Peyer's patch (tissue), 4 donors: ENCODE results near the gene ZDHHC22. TPM values are rescaled to one million over a fixed set of nuclear protein-coding genes. Genes with fewer than 3 reads are reported as not detected.

Experiments
- DNase-seq, 3 donors: peaks; one replicate each; pipeline ENCODE4 v3.0.0-alpha.2; 2017 to 2019
- H3K27ac ChIP-seq, 4 donors: fragments of 200-600 bp; sonication (generic); one replicate each; pipeline ENCODE4 v1.5.1; 2016 to 2019
- H3K27me3 ChIP-seq, 2 donors: fragments of 200-600 bp; sonication (generic); one replicate each; pipeline ENCODE4 v1.5.1; 2019
- H3K36me3 ChIP-seq, 3 donors: fragments of 200-600 bp; sonication (generic); one replicate each; pipeline ENCODE4 v1.5.1; 2016 to 2019
- H3K4me1 ChIP-seq, 4 donors: fragments of 200-600 bp; sonication (generic); one replicate each; pipeline ENCODE4 v1.5.1; 2016 to 2019
- H3K4me3 ChIP-seq, 4 donors: fragments of 200-600 bp; sonication (generic); 1 replicate in 3 of 4; 2 replicates in 1 of 4; pipeline ENCODE4 v1.5.1; 2016 to 2019; ENCODE audit warnings: mild to moderate bottlenecking in 1 of 4
- H3K9me3 ChIP-seq, 4 donors: fragments of 200-600 bp; sonication (generic); one replicate each; pipeline ENCODE4 v1.5.1; 2016 to 2019; ENCODE audit warnings: mild to moderate bottlenecking in 1 of 4
- CTCF ChIP-seq, 6 experiments: fragments of 450-650 bp in 4 of 6; fragments of 200-600 bp in 2 of 6; sonication (generic) in 1 of 6; IDR thresholded peaks; one replicate each; pipeline ENCODE4 v1.5.1; 2017 to 2019; ENCODE audit warnings: antibody characterized with exemption in 6 of 6, mild to moderate bottlenecking in 3 of 6, moderate library complexity in 1 of 6
- POLR2A ChIP-seq, 2 donors: fragments of 450-650 bp; IDR thresholded peaks; one replicate each; pipeline ENCODE4 v1.5.1; 2017; ENCODE audit warnings: antibody characterized with exemption in 2 of 2, mild to moderate bottlenecking in 2 of 2, moderate library complexity in 2 of 2
- total RNA-seq, 4 donors: library from RNA; depleted of rRNA; stranded (reverse); fragments of >200 nt; gene quantifications; one replicate each; pipeline ENCODE4 v1.1.0, GENCODE V29; 2016

The ZDHHC22 gene
- total RNA-seq, 4 donors from 2014 or later = 0.57 TPM; not detected in 3

- Histone ChIP-seq H3K9me3 (no peaks in the 10 kb centered on the region), H3K27me3 (no peaks in the 10 kb centered on the region), H3K36me3 (peaks cover 0 to 21% (median 0%) of the 10 kb centered on the region in 3 donors), H3K4me1 (peaks cover 7 to 40% (median 27%) of the 10 kb centered on the region in 4 donors), H3K27ac (peak overlapping the region in 2 of 4 donors; percentile 83), H3K4me3 (no peak overlapping the region)
- no peak for DNase-seq
- TF ChIP-seq POLR2A (IDR thresholded peaks at IDR 0.05) (no peak), CTCF (IDR thresholded peaks at IDR 0.05) (no peak)
These were observed 21.7 kb downstream of the ZDHHC22 start for GRCh38 chr14:77119851-77120250.

- H3K36me3 ChIP-seq = peaks cover 0 to 53% (median 3%) of the 10 kb centered on the region in 3 donors
- TF ChIP-seq CTCF (IDR thresholded peaks at IDR 0.05) (no peak), POLR2A (IDR thresholded peaks at IDR 0.05) (no peak)
- no peak for DNase-seq
- no peaks in the 10 kb centered on the region for H3K27me3 ChIP-seq
- no peak overlapping the region for H3K27ac ChIP-seq
- H3K4me3 ChIP-seq = no peak overlapping the region
- H3K9me3 ChIP-seq = no peaks in the 10 kb centered on the region
- peaks cover 0 to 18% (median 5%) of the 10 kb centered on the region in 4 donors for H3K4me1 ChIP-seq
These were observed 25.3 kb downstream of the ZDHHC22 start for GRCh38 chr14:77116172-77116817.

- Histone ChIP-seq H3K27ac (no peak overlapping the region), H3K4me1 (peaks cover 0 to 5% (median 0%) of the 10 kb centered on the region in 4 donors), H3K36me3 (peaks cover 0 to 68% (median 3%) of the 10 kb centered on the region in 3 donors), H3K4me3 (no peak overlapping the region), H3K27me3 (no peaks in the 10 kb centered on the region), H3K9me3 (no peaks in the 10 kb centered on the region)
- no peak for DNase-seq
- no peak for TF ChIP-seq CTCF (IDR thresholded peaks at IDR 0.05)
- TF ChIP-seq POLR2A (IDR thresholded peaks at IDR 0.05) = no peak
These were observed 27.0 kb downstream of the ZDHHC22 start for GRCh38 chr14:77114609-77115008.

GRCh38 chr14:77113644-77114043 lies 27.9 kb downstream of the ZDHHC22 start:
- H3K9me3 ChIP-seq = no peaks in the 10 kb centered on the region
- peak in 3 of 6 experiments; percentile 28 to 51 (median 47) for TF ChIP-seq CTCF (IDR thresholded peaks at IDR 0.05)
- no peak for TF ChIP-seq POLR2A (IDR thresholded peaks at IDR 0.05)
- peaks cover 0 to 74% (median 3%) of the 10 kb centered on the region in 3 donors for H3K36me3 ChIP-seq
- peak overlapping the region in 1 of 4 donors; percentile 53 for H3K27ac ChIP-seq
- no peaks in the 10 kb centered on the region for H3K4me1 ChIP-seq
- H3K27me3 ChIP-seq = no peaks in the 10 kb centered on the region
- DNase-seq = peak in 1 of 3 donors; percentile 81
- H3K4me3 ChIP-seq = no peak overlapping the region

GRCh38 chr14:77111021-77111420 lies 30.6 kb downstream of the ZDHHC22 start:
- Histone ChIP-seq H3K4me1 (no peaks in the 10 kb centered on the region), H3K27me3 (no peaks in the 10 kb centered on the region), H3K4me3 (no peak overlapping the region), H3K9me3 (no peaks in the 10 kb centered on the region), H3K27ac (peak overlapping the region in 2 of 4 donors; percentile 8 to 37), H3K36me3 (peaks cover 0 to 85% (median 3%) of the 10 kb centered on the region in 3 donors)
- TF ChIP-seq CTCF (IDR thresholded peaks at IDR 0.05) (no peak), POLR2A (IDR thresholded peaks at IDR 0.05) (no peak)
- no peak for DNase-seq
